IMR-90 (cell line): Measurements from ENCODE around the gene OR6C4.
"Not testable (repeated sequence)": the region's sequence is repeated elsewhere in the genome, so short reads cannot be mapped to it uniquely, and the experiment has no call there.

Experiments
- CTCF ChIP-seq: conservative IDR thresholded peaks from 2 replicates; pipeline ENCODE4 v1.5.1; 2012; ENCODE audit warnings: mild to moderate bottlenecking, low read depth, low read length, improper control_type of control experiment
- SMC3 ChIP-seq: fragments of 150-350 bp; IDR thresholded peaks from 2 replicates; pipeline ENCODE4 v1.6.1; 2016; ENCODE audit warnings: low read depth, mild to moderate bottlenecking, antibody characterized with exemption, low read length, moderate library complexity

DNA sequence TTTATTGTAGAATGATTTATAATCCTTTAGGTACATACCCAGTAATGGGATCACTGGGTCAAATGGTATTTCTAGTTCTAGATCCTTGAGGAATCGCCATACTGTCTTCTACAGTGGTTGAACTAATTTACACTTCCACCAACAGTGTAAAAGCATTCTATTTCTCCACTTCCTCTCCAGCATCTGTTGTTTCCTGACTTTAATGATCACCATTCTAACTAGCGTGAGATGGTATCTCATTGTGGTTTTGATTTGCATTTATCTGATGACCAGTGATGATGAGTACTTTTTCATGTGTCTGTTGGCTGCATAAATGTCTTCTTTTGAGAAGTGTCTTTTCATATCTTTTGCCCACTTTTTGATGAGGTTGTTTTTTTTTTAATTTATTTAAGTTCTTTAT, 1.2 kb upstream of the OR6C4 start:
- TF ChIP-seq SMC3, CTCF: not testable (repeated sequence)
